Measurements from ENCODE around the gene FBLN1.
A peak's percentile ranks its signal among the peaks of the same experiment; 100 is the strongest.

The FBLN1 gene

DNA sequence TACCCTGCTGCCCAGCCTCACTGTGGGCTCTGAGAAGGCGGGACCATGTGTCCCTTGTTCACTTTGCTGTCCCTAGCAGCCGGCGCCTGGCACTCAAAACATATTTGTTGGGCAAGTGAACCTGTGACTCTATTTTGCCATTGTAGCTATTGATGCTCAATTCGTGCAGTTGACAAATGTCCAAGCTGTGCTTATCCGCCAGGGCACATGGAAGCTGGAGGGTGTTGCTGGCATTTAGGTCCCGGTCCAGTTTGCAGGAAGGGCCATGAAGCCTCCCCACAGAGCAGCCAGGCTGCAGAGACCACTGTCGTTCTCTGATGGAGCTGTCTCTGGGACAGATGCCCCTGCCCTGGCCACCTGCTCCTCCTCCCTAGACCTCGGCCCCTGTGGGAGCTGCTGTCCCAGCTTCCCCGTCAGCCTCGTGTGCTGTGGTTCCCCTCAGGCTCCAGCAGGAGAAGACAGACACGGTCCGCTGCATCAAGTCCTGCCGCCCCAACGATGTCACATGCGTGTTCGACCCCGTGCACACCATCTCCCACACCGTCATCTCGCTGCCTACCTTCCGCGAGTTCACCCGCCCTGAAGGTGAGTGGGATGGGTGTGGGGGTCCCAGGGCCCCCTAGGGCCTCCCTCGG lies 71.5 kb downstream of the FBLN1 start:
- DNase-seq = peak; percentile 24

DNA sequence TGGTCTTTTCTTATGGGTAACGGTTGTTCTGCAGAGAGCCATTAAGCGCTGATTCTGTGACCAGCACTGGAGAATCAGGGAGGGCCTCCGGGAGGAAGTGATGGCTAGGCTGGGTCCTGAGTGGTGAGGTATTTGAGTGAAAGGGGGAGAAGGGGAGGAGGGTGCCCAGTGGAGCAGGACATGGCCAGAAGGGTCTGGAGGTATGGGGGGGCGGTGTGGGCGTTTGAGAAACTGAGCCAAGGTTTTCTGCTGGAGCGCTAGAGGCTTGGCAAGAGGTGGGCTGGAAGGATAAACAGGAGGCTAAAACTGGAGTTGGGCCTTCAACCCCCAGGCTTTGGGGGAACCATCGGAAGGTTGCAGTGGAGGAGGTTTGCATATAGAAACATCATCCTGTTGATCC lies 72.5 kb downstream of the FBLN1 start:
- no peak for DNase-seq

DNA sequence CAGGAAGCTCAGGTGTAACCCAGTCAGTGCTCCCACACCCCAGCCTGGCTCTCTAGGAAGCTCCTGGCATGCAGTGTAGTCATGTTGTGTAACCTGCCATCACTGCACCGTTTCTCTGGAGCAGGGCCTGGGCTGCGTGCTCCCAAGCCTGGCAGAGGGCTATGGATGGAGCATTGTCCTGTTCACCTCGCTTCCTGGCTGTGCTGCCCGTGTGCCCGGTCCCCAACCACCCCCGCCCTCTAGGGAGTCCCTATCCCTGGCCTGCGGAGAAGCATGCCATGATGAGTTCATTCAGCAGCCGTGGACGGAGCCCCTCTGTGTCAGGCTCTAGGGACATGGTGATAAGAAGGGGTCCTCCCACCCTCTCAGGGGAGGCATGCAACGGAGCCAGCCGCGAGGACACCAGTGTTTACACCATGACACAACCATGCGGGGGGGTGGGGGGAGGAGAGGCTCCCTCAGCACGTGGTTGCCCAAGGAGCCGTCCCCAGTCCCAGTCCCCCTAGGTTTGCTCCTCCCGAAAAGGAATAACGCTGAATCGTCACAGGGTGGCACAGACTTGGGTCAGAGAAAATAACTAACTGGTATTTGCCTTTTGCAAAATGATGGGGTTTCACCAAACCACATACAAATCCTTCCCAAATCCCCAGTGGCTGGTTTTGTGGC lies 73.1 kb downstream of the FBLN1 start:
- DNase-seq = no peak

DNA sequence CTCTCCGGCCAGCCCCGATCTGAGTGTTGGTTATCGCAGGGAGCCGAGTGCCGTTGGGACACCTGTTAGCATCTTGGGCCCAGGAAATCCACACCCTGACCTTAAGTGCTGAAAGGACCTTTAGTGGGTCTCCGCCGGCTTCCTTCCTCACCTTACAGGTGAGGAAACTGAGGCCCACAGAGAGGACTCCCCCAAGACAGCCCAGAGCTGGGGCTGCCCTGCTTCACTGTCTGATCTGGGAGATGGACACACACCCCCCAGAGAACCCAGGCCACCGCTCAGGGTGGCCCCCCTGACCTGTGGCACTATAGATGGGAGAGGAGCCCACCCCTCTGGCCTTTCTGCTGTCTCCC lies 73.6 kb downstream of the FBLN1 start:
- DNase-seq = no peak

DNA sequence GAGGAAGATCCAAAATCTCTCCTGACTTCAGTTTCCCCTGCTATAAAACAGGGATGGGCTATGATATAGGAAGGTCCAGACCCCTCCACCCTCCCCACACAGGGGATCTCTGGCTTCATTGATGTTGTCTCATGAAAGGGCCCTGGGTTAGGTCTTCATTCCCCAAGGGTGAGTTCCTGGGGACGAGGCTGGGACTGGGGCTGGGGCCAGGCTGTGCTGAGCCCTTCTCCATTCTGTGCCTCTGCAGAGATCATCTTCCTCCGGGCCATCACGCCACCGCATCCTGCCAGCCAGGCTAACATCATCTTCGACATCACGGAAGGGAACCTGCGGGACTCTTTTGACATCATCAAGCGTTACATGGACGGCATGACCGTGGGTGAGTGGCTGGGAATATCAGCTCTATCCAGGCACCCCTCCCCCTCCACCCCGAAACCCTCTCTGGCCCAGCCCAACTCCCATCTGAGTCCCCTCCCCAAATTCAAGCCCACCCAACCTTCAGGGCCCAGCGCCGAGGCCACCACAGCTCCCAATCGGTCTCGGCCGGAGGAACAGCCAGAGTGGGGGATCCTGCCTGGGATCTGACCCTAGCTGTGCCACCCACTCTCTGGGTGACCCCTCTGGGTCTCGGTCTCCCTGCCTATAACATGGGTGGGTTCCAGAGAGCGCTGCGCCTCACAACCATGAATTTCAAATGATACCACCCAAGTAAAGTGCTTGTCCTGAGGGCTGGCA lies 74.2 kb downstream of the FBLN1 start:
- DNase-seq = no peak

DNA sequence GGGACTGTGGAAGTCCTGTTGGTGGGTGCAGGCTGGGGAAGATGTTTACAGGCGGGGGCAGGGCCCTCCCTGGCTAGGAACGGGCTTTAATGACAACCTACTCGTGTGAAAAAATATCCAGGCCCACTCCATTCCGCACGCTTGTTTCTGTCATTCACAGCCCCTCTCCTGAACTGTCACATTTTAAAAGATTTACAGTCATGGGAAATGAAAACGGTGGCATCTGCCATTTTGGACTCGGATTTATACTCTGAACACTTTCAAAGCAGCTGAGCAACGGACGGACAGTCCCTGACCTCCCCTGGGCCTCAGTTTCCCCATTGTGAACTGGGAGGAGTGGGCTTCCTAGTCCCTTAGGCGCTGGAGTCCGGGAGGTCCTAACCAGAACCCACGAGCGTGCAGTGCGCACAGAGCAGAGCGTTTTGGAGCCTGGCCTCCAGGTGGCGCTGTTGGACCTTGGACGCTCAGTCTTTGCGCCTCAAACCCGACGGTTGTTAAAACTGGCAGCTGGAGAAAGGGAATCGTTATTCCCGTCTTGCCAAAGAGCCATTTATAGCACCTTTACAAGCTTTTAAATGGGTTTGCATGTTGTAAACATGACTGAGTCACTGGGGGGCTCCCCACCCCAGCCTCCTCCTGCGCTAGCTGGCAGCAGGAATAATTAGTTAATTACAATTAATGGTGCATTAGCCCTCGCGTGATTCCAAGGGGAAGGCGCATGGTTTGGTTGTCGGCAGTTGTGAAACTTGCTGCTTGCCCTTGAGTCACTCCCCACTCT lies 75.3 kb downstream of the FBLN1 start:
- DNase-seq = peak; percentile 85

DNA sequence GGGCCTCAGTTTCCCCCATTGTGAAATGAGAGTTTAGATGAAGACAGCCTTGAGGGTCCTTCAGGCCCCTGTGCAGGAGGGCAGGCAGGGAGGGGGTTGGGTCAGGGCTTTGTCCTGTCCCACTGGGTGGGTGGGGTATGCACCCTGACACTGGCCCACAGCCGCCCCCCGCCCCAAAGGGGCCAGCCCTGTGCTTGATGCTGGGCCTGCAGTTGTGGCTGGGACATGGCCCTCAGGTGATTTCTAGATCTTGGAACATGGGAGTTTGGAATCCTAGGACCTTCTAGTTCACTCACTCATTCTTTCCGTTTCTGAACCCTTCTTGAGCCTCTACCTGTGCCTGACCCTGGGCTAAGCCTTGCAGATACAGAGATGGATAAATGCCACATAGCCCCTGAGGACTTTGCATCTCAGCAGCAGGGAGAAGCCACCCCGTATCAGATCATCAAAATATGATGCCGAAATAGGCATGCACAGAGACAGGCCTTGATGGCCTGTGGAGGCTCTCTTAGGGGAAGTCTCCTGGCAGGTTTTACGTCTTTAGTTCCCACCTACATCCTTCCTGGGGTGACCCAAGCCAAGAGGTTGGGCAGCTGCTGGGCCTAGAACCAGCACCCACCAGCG lies 76.0 kb downstream of the FBLN1 start:
- DNase-seq = no peak

DNA sequence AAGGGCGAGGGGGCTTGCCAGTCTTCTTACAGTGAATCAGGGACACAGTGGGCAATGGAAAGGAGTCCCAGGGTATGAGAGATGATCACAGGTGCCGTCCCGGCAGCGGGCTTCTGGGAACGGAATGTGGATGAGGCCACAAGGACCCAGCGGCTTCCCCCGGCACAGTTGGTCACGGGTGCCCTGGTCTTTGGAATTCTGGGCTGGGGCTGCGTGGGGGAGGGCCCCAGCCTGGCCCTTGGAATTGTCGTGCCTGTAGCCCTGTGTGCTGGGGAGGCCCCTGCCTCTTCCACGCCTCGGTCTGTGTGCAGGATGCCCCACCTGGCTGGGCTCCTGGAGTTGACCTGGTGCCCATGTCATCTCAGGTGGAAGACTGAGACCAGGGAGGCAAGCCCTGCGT lies 76.6 kb downstream of the FBLN1 start:
- no peak for DNase-seq

DNA sequence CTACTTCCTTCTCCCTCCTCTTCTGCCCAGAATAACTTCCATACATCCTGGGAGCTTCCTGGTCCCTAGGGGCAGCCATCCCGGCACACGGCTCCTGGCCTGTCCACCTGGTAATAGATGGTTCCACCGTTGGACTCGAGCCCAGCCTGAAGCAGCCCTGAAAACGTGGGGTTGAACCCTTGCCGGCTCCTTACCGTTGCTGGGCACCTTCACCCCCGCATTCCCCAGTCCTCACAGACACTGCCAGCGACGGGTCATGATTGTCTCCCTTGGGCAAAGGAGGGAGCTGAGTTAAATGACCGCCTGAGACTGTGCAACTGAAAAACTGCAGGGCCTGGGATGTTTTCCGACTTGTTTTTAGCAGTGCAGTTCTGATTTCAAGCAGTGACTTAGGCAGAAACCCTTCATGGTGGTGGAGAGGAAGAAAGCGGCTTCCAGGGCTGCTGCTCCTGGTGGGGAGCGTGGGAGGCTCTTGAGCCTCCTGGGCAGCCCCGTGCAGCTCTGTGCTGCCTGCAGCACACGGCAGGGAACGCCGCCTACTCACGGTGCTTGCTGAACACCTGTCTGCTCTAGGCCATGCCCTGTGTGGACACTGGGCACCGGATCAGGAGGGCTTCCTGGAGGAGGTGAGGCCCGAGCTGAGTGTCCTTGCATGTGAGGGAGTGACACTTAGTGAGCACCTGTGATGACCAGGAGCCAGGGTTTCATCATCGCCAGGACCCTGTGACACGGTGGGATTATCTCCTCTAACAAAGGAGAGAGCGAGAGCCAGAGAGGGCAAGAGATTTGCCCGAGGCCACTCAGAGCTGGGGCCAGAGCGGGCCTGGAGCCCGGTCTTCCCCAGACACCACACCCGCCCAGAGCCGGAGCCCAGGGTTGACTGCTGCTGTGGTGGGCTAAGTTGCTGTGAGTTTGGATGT lies 77.4 kb downstream of the FBLN1 start:
- DNase-seq = no peak

DNA sequence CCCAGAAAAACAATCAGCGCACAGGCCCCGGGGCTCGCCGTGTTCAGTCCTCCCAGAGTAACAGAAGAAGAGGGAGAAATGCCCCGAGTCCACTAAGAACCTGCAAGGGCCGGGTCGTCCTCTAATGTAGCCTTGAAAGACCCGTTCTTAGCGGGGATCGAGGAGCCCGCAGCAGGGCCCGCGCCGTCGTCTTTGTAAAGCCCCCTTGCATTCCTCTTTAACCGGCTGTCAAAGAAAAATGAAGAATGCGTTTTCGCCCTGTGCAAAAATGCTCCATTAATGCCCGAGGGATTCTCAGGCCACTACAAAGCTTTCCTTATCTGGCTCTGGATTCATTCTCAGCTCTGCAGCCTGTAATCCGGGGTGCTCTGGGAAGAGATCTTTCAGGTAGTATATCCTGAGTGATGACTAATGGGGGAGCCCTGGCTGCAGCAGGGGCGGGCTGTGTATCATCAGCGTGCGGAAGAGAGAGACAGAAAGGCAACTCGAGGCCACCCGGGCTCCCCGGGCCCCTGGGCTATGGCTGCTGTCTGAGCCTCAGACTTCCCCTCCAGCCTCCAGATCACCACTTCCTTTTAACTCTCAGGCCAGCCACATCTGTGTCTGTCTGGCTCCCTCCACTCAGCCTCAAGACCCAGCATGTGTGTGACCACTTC lies 78.2 kb downstream of the FBLN1 start:
- DNase-seq = no peak

DNA sequence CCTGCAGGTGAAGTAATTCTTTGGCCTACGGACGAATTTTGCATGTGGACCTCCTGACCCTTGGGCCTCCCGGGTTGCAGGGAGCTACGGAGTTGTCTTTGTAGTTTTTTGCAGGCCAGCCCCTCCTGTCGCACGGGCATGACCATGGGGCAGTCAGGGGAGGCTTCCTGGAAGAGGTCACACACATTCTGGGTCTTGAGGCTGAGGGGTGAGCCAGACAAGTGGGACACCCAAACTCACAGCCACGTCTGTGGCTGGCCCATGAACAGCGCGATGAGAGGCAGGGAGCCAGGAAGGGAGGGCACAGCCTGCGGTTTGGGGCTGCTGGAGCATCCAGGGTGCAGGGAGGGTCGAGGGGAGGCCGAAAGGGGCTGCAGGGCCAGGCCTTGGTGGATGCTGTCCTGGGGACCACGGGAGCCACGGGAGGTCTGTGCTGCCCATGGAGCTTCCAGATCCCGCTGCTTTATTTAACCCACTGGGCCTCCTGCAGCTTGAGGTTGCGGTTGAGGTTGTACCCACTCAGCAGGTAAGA lies 78.9 kb downstream of the FBLN1 start:
- no peak for DNase-seq

DNA sequence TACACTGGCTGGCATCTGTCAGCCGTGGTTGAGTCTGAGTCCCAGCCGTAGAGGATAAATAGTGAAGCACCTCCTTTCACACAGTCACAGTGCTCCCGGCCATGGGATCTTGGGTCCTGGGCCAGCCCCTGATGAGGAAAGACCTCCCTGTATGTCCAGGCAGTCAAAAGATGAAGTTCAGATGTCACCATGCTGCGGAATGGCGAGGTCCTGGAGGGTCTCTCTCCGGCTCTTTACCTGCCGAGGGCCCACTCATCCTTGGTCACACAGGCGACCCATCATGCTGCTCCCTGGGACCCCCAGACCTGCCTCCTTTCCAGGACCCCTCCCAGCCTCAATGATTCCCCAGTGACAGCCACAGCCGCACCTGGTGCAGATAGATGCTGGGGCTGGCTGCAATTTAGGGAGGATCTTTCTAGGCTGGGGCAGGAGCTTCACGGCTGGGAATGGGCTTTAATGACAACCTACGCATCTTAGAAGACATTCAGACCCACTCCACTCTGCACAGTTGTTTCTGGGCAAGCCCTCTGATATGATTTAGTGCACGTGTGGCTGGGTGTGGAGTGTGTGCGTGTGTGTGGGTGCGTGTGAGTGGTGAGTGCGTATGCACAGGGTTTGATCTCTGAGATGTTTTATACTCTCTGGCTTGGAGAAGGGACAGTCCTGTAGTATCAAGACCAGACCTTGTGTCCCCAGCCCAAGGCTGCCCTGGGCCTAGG lies 79.7 kb downstream of the FBLN1 start:
- DNase-seq = no peak

DNA sequence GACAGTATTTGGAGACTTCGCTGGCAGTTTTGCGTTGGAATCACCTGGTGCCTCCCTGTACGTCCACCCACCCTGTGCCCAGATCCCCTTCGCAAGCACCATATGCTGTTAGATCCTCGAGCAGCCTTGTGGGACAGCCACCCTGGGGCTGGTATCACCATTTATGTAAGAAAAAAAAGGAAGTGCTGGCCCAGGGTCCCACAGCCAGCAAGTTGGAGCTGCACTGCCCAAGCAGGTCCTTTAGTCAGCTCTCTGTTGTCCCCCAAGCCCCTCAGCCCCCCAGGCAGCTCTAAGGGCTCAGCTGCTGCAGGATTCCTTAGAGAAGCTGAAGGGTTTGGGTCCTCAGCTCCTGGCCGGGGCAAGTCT lies 80.3 kb downstream of the FBLN1 start:
- no peak for DNase-seq

DNA sequence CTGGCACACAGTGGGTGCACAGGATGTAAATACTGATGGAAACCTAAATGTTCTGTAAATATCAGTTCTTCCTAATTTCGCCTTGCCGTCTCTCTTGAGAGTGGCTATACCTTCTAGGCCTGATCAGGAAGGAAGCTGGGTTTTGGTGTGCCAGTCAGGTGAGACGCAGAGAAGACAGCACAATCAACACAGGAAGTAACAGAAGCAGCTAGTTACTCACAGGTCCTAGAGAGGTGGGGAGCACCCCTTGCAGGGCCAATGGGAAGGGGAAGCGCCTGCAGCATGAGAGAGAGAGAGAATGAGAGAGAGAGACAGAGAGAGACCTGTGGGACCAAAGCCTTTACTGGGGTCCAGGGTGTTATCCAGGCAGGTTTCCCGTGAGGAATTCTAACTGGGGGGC lies 80.8 kb downstream of the FBLN1 start:
- DNase-seq = no peak

DNA sequence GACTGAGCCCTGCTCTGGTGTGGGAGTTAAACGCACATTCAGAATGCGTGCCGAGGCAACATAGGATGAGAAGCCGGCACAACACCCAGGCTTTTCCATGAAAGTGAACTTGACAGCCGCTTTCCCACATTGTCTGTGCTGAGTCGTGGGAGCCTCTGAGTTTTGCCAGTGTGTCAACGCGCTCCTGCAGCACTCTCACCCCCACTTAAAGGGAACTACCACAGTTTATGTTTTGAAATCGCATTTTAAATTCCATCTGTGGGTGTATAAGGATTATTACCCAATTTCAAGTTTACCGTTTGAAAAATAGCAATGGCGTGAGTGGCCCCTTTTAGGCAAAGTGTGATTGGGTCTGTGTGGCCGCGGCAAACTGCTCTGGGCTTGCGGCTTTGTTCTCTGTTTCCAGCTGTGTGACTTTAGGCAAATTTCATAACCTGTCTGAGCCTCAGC lies 81.5 kb downstream of the FBLN1 start:
- no peak for DNase-seq

DNA sequence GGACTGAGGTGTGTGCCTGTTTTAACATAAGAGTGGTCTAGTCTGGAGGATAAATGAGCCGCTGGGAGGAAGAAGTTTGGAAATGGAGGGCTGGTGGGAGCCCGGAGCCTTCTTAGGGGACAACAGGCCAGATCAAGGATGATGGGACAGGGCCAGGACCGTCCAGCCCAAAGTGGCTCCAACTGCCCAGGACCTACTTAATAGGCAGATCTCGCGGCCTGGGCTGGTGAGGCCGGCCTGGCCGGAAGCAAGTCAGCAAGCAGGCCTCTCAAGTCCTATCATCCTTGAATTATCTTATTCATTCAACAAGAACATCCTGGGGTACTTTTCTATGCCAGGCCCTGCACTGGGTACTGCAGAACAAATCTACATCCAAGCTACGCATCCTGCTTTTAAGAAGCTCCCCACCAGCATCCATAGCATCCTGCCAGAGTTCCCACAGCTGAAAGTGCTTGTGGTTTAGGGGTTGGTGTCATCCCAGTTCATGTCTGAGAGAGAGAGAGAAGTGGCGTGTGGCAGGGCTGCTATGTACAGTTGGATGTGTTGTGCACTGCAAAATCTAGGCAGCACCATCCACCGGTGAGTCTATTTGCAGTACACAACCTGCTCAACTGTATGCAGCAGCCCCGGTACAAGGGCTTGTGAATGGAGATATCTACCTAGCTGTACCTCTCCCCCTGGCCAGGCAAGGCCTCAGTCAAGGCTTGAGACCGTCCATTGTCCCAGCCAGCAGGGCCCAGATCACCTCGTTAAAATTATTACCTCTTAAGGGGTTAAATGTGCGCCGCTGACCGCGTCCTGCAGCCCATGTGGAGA lies 82.1 kb downstream of the FBLN1 start:
- no peak for DNase-seq

DNA sequence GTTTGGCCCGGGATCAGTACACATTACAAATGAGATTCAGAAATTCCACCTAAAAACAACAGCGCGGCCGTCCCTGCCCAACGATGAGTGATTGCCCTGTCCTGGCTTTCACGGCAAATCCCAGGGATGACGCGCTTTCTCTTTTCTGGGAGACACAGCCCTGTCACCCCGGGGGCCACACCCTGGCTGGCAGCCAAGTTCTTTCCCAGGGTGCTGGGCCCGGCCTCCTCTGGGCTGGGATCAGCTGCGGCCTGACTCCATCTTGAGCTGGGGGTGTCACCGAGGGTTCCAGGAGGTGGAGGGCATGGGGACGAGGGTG lies 82.7 kb downstream of the FBLN1 start:
- no peak for DNase-seq

DNA sequence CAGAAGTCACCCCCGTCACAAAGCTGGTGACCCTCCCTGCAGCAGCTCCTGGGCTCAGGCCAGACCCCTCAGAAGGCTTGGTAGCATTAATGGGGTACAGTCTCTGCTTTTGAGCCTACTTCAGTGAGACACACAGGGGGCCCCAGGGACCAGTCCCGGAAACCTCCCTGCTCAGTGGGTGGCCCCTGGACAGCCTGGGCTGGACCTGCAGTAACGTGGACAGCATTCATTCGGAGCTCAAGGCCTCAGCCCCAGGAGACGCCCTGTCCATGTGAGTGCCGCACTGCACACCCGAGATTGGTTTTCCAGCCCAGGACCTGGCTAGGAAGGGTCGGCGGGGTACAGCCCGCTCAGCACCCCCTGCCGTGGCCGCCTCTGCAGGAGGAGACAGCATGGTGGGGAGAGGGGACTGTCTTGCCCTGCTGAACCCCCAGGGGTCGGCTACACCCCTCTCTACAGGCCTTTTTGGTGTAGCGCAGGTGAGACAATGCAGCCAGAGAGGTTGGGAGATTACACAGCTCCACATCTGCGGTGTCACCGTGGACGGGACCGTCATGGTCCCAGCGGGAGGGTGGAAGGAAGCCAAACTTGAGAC lies 83.4 kb downstream of the FBLN1 start:
- no peak for DNase-seq

DNA sequence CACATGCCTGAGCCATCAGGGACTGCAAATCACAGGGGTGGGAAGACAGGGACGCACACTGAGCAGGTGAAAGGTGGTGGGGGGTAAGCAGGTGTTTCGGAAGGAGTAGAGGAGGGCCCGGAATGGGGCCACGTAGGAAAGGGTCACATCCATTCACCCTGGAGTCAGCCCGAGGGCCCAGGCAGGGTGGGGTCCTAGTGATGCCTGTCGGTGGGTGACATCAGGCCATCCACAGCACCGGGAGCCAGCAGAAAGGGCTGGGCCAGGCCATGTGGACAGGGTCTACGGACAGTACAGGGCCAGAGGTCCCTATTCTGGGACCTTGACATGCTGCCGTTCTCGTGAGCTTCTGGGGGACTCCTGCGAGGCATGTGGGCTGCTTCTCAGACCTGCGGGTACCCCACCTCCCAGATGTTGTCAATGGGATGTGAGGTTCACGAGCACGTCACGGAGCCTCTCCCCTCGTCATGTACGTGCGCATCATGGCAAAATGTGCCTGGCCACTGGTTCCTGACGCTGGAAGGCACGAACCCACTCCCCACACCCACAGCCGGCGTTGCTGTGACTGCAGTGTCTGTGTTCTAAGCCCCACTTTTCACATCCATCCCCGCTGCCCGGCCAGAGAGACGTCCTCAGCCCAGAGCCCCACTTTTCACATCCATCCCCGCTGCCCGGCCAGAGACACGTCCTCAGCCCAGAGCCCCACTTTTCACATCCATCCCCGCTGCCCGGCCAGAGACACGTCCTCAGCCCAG lies 84.1 kb downstream of the FBLN1 start:
- DNase-seq = no peak

Measured in NCI-H2171 treated with DMSO at 0.1 percent for 48 hours (cell line).